ENCODE data around the gene CCDC74A. TPM values are rescaled to one million over a fixed set of nuclear protein-coding genes. Genes with fewer than 3 reads are reported as not detected.
A peak's percentile ranks its signal among the peaks of the same experiment; 100 is the strongest.
"Not testable (repeated sequence)": the region's sequence is repeated elsewhere in the genome, so short reads cannot be mapped to it uniquely, and the experiment has no call there.

The CCDC74A gene
- total and polyA plus RNA-seq, 7 donors, result 0.16 to 0.51 (median 0.18) TPM; not detected in 3

- no peak overlapping the region for H3K27ac ChIP-seq
- 46 to 72% (median 64%) methylated on average over 14 of the region's 14 CpGs for WGBS, 3 donors
- DNase-seq (peak in 1 of 2 donors; percentile 15), ATAC-seq (no peak)
- TF ChIP-seq, protein P1, sequence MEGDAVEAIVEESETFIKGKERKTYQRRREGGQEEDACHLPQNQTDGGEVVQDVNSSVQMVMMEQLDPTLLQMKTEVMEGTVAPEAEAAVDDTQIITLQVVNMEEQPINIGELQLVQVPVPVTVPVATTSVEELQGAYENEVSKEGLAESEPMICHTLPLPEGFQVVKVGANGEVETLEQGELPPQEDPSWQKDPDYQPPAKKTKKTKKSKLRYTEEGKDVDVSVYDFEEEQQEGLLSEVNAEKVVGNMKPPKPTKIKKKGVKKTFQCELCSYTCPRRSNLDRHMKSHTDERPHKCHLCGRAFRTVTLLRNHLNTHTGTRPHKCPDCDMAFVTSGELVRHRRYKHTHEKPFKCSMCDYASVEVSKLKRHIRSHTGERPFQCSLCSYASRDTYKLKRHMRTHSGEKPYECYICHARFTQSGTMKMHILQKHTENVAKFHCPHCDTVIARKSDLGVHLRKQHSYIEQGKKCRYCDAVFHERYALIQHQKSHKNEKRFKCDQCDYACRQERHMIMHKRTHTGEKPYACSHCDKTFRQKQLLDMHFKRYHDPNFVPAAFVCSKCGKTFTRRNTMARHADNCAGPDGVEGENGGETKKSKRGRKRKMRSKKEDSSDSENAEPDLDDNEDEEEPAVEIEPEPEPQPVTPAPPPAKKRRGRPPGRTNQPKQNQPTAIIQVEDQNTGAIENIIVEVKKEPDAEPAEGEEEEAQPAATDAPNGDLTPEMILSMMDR (IDR thresholded peaks at IDR 0.05), result no peak
- H3K36me3 ChIP-seq (ENCODE audit: insufficient read depth in 1 of 2, low read depth in 1 of 2), result peaks cover 0 to 2% of the 10 kb centered on the region in 2 donors
- H3K9me3 ChIP-seq, result no peaks in the 10 kb centered on the region
- intact Hi-C loops (cut with DNase I), result no loop called here
- no peak overlapping the region for H3K4me3 ChIP-seq
- H3K27me3 ChIP-seq (ENCODE audit: insufficient read depth in 3 of 3, low read length in 2 of 3), result no peaks in the 10 kb centered on the region
- peaks cover under 1% of the 10 kb centered on the region for H3K4me1 ChIP-seq
These were observed 39.1 kb upstream of the CCDC74A start for GRCh38 chr2:131488306-131489205.

- H3K27me3 ChIP-seq (ENCODE audit: insufficient read depth in 3 of 3, low read length in 2 of 3); H3K9me3 ChIP-seq; ATAC-seq; H3K36me3 ChIP-seq (ENCODE audit: insufficient read depth in 1 of 2, low read depth in 1 of 2); DNase-seq; H3K27ac ChIP-seq; H3K4me1 ChIP-seq: not testable (repeated sequence)
- WGBS, 3 donors, result 74 to 85% (median 81%) methylated on average over 18 to 20 of the region's 20 CpGs
- peak overlapping the region; percentile 90 for H3K4me3 ChIP-seq
- intact Hi-C loops (cut with DNase I), result loop anchor here (10.0 kb wide), 1 partner anchor 184 kb away; no protein-coding TSS in a partner anchor
These were observed 36.8 kb upstream of the CCDC74A start for GRCh38 chr2:131490616-131491468.

DNA sequence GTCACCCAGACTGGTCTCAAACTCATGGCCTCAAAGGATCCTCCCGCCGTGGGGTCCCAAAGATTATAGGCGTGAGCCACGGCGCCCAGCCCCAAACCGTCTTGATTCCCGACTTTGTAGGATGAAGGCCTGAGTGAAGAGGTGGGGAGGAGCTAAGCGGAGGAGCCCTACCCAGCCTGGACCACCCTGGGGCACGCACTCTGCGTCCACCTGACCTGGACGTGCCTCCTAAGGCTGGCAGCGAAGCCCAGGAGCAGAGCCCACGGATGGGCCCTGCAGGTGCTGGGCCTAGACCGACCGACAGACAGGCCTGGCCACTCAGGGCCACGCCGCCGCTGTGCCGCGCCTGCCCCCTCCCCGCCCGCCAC lies 36.2 kb upstream of the CCDC74A start:
- 31 to 60% (median 46%) methylated on average over 10 to 21 of the region's 22 CpGs for WGBS, 3 donors
- intact Hi-C loops (cut with DNase I), result loop anchor here (10.0 kb wide), 1 partner anchor 183 kb away; no protein-coding TSS in a partner anchor
- not testable (repeated sequence) for H3K9me3 ChIP-seq; H3K27me3 ChIP-seq (ENCODE audit: insufficient read depth in 3 of 3, low read length in 2 of 3); H3K4me1 ChIP-seq; ATAC-seq; H3K27ac ChIP-seq; DNase-seq; H3K36me3 ChIP-seq (ENCODE audit: insufficient read depth in 1 of 2, low read depth in 1 of 2)
- peak overlapping the region; percentile 90 for H3K4me3 ChIP-seq

GRCh38 chr2:131492015-131492417 lies 35.7 kb upstream of the CCDC74A start, which contains the start of gene MZT2A:
TSS of gene MZT2A (minus strand) at chr2:131492397. CDS start at chr2:131492376, 21 bp downstream.
- not testable (repeated sequence) for ATAC-seq

DNA sequence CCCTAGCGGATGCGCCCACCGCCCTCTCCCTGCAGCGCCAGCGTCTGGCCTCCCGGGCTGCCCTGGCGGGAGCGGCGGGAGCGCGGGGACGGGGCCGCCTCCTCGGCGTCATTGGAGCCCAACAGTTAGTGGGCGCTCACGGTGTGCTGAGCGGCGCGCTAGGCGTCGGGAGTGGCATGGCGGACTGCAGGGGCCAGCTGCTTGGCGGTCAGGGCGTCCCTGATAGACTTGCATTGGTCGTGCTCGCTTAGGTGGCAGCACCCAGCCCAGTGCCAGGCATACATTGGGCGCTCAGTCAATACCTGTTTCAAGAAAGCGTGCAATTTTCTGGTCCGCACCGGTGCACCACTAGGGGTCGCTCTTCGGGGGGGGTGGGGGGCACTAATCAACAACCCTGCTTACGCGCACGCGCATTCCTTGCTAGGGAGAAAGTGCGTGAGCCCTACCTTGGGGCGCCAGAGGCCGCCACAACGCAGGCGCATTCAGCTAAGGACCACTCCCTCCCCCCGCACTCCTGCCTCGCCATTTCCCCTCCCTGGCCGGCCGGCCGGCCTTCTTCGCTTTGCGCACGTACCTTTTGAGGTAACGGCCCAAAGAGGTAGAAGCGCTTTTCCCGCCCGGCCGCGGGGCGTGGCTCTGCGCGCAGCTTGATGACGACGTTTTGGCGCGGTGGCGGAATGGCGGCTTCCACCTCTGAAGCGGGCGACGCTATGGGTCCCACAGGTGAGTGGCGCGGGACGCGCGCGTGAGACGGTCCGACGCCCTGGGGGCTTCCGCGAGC lies 35.1 kb upstream of the CCDC74A start:
- intact Hi-C loops (cut with DNase I), result loop anchor here (10.0 kb wide), 1 partner anchor 182 kb away; no protein-coding TSS in a partner anchor
- Histone ChIP-seq H3K27me3 (ENCODE audit: insufficient read depth in 3 of 3, low read length in 2 of 3) (no peaks in the 10 kb centered on the region), H3K9me3 (no peaks in the 10 kb centered on the region), H3K36me3 (ENCODE audit: insufficient read depth in 1 of 2, low read depth in 1 of 2) (peaks cover 0 to 7% of the 10 kb centered on the region in 2 donors), H3K4me1 (peaks cover 5% of the 10 kb centered on the region), H3K4me3 (peak overlapping the region; percentile 90), H3K27ac (peak overlapping the region; percentile 84)
- 0% methylated on average over 59 to 79 of the region's 79 CpGs for WGBS, 3 donors
- TF ChIP-seq, protein P1 (IDR thresholded peaks at IDR 0.05), result peak; percentile 70
- peak; percentile 89 to 94 (median 92) for ATAC-seq
- peak; percentile 91 to 96 for DNase-seq

More at GRCh38 chr2:131492015-131492417, 35.7 kb upstream of the CCDC74A start, which contains the start of gene MZT2A:
- WGBS, 3 donors, result 1% methylated on average over 14 to 53 of the region's 53 CpGs
- intact Hi-C loops (cut with DNase I), result loop anchor here (10.0 kb wide), 1 partner anchor 183 kb away; no protein-coding TSS in a partner anchor
- DNase-seq, result peak in 1 of 2 donors; percentile 67
- H3K4me1 ChIP-seq; H3K9me3 ChIP-seq; H3K27me3 ChIP-seq (ENCODE audit: insufficient read depth in 3 of 3, low read length in 2 of 3); H3K36me3 ChIP-seq (ENCODE audit: insufficient read depth in 1 of 2, low read depth in 1 of 2): not testable (repeated sequence)
- Histone ChIP-seq H3K4me3 (peak within 1 kb of the TSS; percentile 90), H3K27ac (peak within 1 kb of the TSS; percentile 84)
